Keratinocyte (primary cell): ENCODE measurements around the gene TTYH2. TPM values are rescaled to one million over a fixed set of nuclear protein-coding genes. Genes with fewer than 3 reads are reported as not detected.

Source experiments
- DNase-seq: peaks from one replicate; pipeline ENCODE4 v3.0.0-alpha.2; 2011; ENCODE audit warnings: low read depth, missing footprints, low spot score
- FAIRE-seq: peaks from 2 replicates; lab custom pipeline; 2011; peaks lifted over from hg19 to GRCh38; lab: Jason Lieb, UNC
- H2AFZ ChIP-seq: 2 replicates; pipeline ENCODE4 v1.6.0; 2012; ENCODE audit warnings: low read length, control low read depth, inconsistent platforms; ENCODE audit not compliant: control insufficient read depth
- H3K27ac ChIP-seq: 2 replicates; pipeline ENCODE4 v1.5.1; 2011; ENCODE audit warnings: low read length; ENCODE audit not compliant: control insufficient read depth, insufficient read depth
- H3K27me3 ChIP-seq: 3 replicates; pipeline ENCODE4 v1.6.0; 2011; ENCODE audit warnings: low read length; ENCODE audit not compliant: control insufficient read depth, insufficient read depth; ENCODE audit errors: extremely low read depth
- H3K36me3 ChIP-seq, 2 experiments: 2 replicates in 1 of 2; 3 replicates in 1 of 2; pipeline ENCODE4 v1.5.1; 2011; ENCODE audit warnings: low read length in 2 of 2, mild to moderate bottlenecking in 1 of 2; ENCODE audit not compliant: control insufficient read depth in 2 of 2, insufficient read depth in 2 of 2; ENCODE audit errors: extremely low read depth in 1 of 2
- H3K4me1 ChIP-seq: 3 replicates; pipeline ENCODE4 v1.5.1; 2011; ENCODE audit warnings: low read length; ENCODE audit not compliant: control insufficient read depth, insufficient read depth; ENCODE audit errors: extremely low read depth
- H3K4me2 ChIP-seq: 3 replicates; pipeline ENCODE4 v1.6.0; 2011; ENCODE audit warnings: low read depth, low read length; ENCODE audit not compliant: control insufficient read depth, insufficient read depth; ENCODE audit errors: extremely low read depth
- H3K4me3 ChIP-seq, 3 experiments: fragments of 200-600 bp in 1 of 3; sonication (generic) in 1 of 3; 2 replicates in 2 of 3; 3 replicates in 1 of 3; pipeline ENCODE4 v1.5.1; 2011 to 2016; ENCODE audit warnings: low read length in 3 of 3, mild to moderate bottlenecking in 3 of 3, control low read depth in 2 of 3, inconsistent platforms in 1 of 3, low read depth in 1 of 3, mixed read lengths in 1 of 3, mixed run types in 1 of 3, moderate library complexity in 1 of 3; ENCODE audit not compliant: control insufficient read depth in 2 of 3, insufficient read depth in 2 of 3; ENCODE audit errors: extremely low read depth in 1 of 3
- H3K79me2 ChIP-seq: 2 replicates; pipeline ENCODE4 v1.6.0; 2012; ENCODE audit warnings: low read length; ENCODE audit not compliant: control insufficient read depth, insufficient read depth
- H3K9ac ChIP-seq: 3 replicates; pipeline ENCODE4 v1.6.0; 2011; ENCODE audit warnings: low read length; ENCODE audit not compliant: control insufficient read depth, insufficient read depth; ENCODE audit errors: extremely low read depth
- H3K9me1 ChIP-seq: 3 replicates; pipeline ENCODE4 v1.6.0; 2011; ENCODE audit warnings: low read length; ENCODE audit not compliant: control insufficient read depth, insufficient read depth; ENCODE audit errors: extremely low read depth
- H3K9me3 ChIP-seq: 2 replicates; pipeline ENCODE4 v1.5.1; 2012; ENCODE audit warnings: low read depth, low read length; ENCODE audit not compliant: control insufficient read depth
- H4K20me1 ChIP-seq: 3 replicates; pipeline ENCODE4 v1.6.0; 2011; ENCODE audit warnings: low read length; ENCODE audit not compliant: control insufficient read depth, insufficient read depth; ENCODE audit errors: extremely low read depth
- CTCF ChIP-seq, 3 experiments: IDR thresholded peaks in 1 of 3; conservative IDR thresholded peaks in 1 of 3; optimal IDR thresholded peaks in 1 of 3; 2 replicates in 2 of 3; 3 replicates in 1 of 3; pipeline versions ENCODE3 to v1.5.1; 2011; ENCODE audit warnings: low read length in 3 of 3, mild to moderate bottlenecking in 3 of 3, moderate library complexity in 2 of 3, control low read depth in 1 of 3, inconsistent platforms in 1 of 3; ENCODE audit not compliant: insufficient read depth in 2 of 3; ENCODE audit errors: extremely low read depth in 1 of 3
- EZH2 ChIP-seq: IDR thresholded peaks from one replicate; pipeline ENCODE4 v1.6.1; 2012; ENCODE audit warnings: inconsistent platforms, mild to moderate bottlenecking, low read length, moderate library complexity
- dilution Hi-C: fragments of 300-500 bp; cut with MboI; formaldehyde crosslinking; loops from one replicate; pipeline ENCODE4 v1.7.0; 2020; ENCODE audit warnings: low sequenced_read_pairs; ENCODE audit not compliant: extremely low pct_ligation_motif_present
- polyA plus RNA-seq, 5 experiments: library from polyadenylated mRNA; depleted of rRNA in 3 of 5; stranded (reverse) in 3 of 5; stranded (forward) in 1 of 5; unstranded in 1 of 5; fragments of >200 nt; gene quantifications; 1 replicate in 1 of 5; 2 replicates in 3 of 5; 3 replicates in 1 of 5; pipeline versions ENCODE4 v1.2.1 to v1.2.3, GENCODE V29; 2011 to 2012; ENCODE audit warnings: missing spikeins in 2 of 5, low read depth in 1 of 5, low replicate concordance in 1 of 5

TTYH2 gene
- polyA plus RNA-seq, 1 donor (not counting 4 experiments of a cell fraction or from before 2014, with no cell fraction given): 3.7 TPM

GRCh38 chr17:74292495-74292894 lies 79.1 kb downstream of the TTYH2 start:
- H3K4me2 ChIP-seq: no peak overlapping the region
- peaks cover 23% of the 10 kb centered on the region for H3K4me1 ChIP-seq
- H3K9me3 ChIP-seq: no peaks in the 10 kb centered on the region
- no peaks in the 10 kb centered on the region for H4K20me1 ChIP-seq
- no peak for FAIRE-seq
- TF ChIP-seq CTCF (optimal IDR thresholded peaks at IDR 0.05 in 1 of 3, IDR thresholded peaks at IDR 0.05 in 1 of 3, conservative IDR thresholded peaks at IDR 0.05 in 1 of 3; ENCODE audit: extremely low read depth in 1 of 3, insufficient read depth in 2 of 3, low read length in 3 of 3): no peak
- H2AFZ ChIP-seq: no peak overlapping the region
- no peaks in the 10 kb centered on the region for H3K9me1 ChIP-seq
- H3K27me3 ChIP-seq: no peaks in the 10 kb centered on the region
- H3K9ac ChIP-seq: no peak overlapping the region
- no peak overlapping the region for H3K27ac ChIP-seq
- H3K4me3 ChIP-seq: no peak overlapping the region
- dilution Hi-C loops: no loop called here
- no peaks in the 10 kb centered on the region for H3K79me2 ChIP-seq
- DNase-seq: no peak
- H3K36me3 ChIP-seq: no peaks in the 10 kb centered on the region

GRCh38 chr17:74295625-74296547 lies 82.5 kb downstream of the TTYH2 start:
- DNase-seq (no peak), FAIRE-seq (peak; percentile 17)
- TF ChIP-seq CTCF (optimal IDR thresholded peaks at IDR 0.05 in 1 of 3, IDR thresholded peaks at IDR 0.05 in 1 of 3, conservative IDR thresholded peaks at IDR 0.05 in 1 of 3; ENCODE audit: extremely low read depth in 1 of 3, insufficient read depth in 2 of 3, low read length in 3 of 3) (no peak), EZH2 (no peak)
- no peak overlapping the region for H3K27ac ChIP-seq
- H3K4me1 ChIP-seq: peaks cover 17% of the 10 kb centered on the region
- no peaks in the 10 kb centered on the region for H3K36me3 ChIP-seq
- dilution Hi-C loops: no loop called here
- no peaks in the 10 kb centered on the region for H3K27me3 ChIP-seq
- no peaks in the 10 kb centered on the region for H3K79me2 ChIP-seq
- H3K4me2 ChIP-seq: peak overlapping the region; percentile 9
- H3K9ac ChIP-seq: no peak overlapping the region
- no peaks in the 10 kb centered on the region for H3K9me1 ChIP-seq
- no peaks in the 10 kb centered on the region for H4K20me1 ChIP-seq
- H3K4me3 ChIP-seq: no peak overlapping the region
- H3K9me3 ChIP-seq: no peaks in the 10 kb centered on the region
- no peak overlapping the region for H2AFZ ChIP-seq
